ENCODE data around the gene NELFE. TPM values are rescaled to one million over a fixed set of nuclear protein-coding genes. Genes with fewer than 3 reads are reported as not detected.

Gene NELFE
- total and polyA plus RNA-seq, 2 of the 13 experiments (the other 11 are each of a cell fraction or from before 2014, with no cell fraction given) = 51.3 to 69.8 TPM

GRCh38 chr6:31952140-31952805 is 6.5 kb downstream of the NELFE start (continued):
- TF ChIP-seq MBNL3 (CRISPR knock-in tag; conservative IDR thresholded peaks at IDR 0.05) (no peak), HOXA7 (CRISPR knock-in tag; IDR thresholded peaks at IDR 0.05) (no peak), ZBTB25 (CRISPR knock-in tag; IDR thresholded peaks at IDR 0.05) (no peak), YEATS2 (CRISPR knock-in tag; IDR thresholded peaks at IDR 0.05; ENCODE audit: borderline replicate concordance) (0 out of 2 replicates have a peak, but pooled peaks have one; percentile 16), ZNF598 (CRISPR knock-in tag; IDR thresholded peaks at IDR 0.05; ENCODE audit: borderline replicate concordance) (no peak), ZNF720 (CRISPR knock-in tag; IDR thresholded peaks at IDR 0.05) (no peak), NFAT5 (CRISPR knock-in tag; IDR thresholded peaks at IDR 0.05) (no peak), SAFB2 (CRISPR knock-in tag; IDR thresholded peaks at IDR 0.05; ENCODE audit: borderline replicate concordance, low read depth) (no peak; the same call in 1 of the 2 replicates), ZNF75D (CRISPR knock-in tag; IDR thresholded peaks at IDR 0.05; ENCODE audit: borderline replicate concordance) (no peak), HIVEP1 (CRISPR knock-in tag; IDR thresholded peaks at IDR 0.05) (no peak), XRCC5 (optimal IDR thresholded peaks at IDR 0.05; ENCODE audit: low read length) (peak; percentile 81), CENPX (CRISPR knock-in tag; IDR thresholded peaks at IDR 0.05) (no peak), POGZ (CRISPR knock-in tag; IDR thresholded peaks at IDR 0.05) (no peak), NPAS2 (CRISPR knock-in tag; IDR thresholded peaks at IDR 0.05; ENCODE audit: borderline replicate concordance) (no peak), ATAD3A (CRISPR knock-in tag; IDR thresholded peaks at IDR 0.05) (no peak), GRHL1 (CRISPR knock-in tag; conservative IDR thresholded peaks at IDR 0.05) (no peak), ZNF724P (CRISPR knock-in tag; IDR thresholded peaks at IDR 0.05; ENCODE audit: borderline replicate concordance) (no peak), RBFOX2 (IDR thresholded peaks at IDR 0.05; ENCODE audit: low read depth, low read length) (peak; percentile 60), TRIM22 (IDR thresholded peaks at IDR 0.05) (no peak), CERS6 (CRISPR knock-in tag; IDR thresholded peaks at IDR 0.05) (no peak)
